B cell (primary cell): ENCODE data around the gene SLCO6A1. TPM values are rescaled to one million over a fixed set of nuclear protein-coding genes. Genes with fewer than 3 reads are reported as not detected.

Experiments used
- ATAC-seq: fragments of 200-7000 bp; cut with Tn5 transposase; one replicate; pipeline ENCODE4 v1.10.0; 2021; ENCODE audit warnings: low read depth, mild to moderate bottlenecking, moderate number of reproducible peaks, moderate library complexity
- CTCF ChIA-PET: fragments of 350-600 bp; sonication (Branson Sonifier 250); formaldehyde crosslinking; loops from one replicate; lab custom pipeline; 2021; ENCODE audit warnings: antibody characterized with exemption, inconsistent platforms; lab: Charles Lee
- POLR2A ChIA-PET: fragments of 350-600 bp; sonication (Branson Sonifier 250); formaldehyde crosslinking; loops from one replicate; lab custom pipeline; 2021; ENCODE audit warnings: antibody characterized with exemption; lab: Charles Lee
- DNase-seq: peaks from one replicate; pipeline ENCODE4 v3.0.0; 2013
- H2AFZ ChIP-seq: 2 replicates; pipeline ENCODE4 v1.6.1; 2012; ENCODE audit warnings: mild to moderate bottlenecking, low read depth, low read length; ENCODE audit not compliant: insufficient read depth, poor library complexity, severe bottlenecking
- H3K27ac ChIP-seq, 2 donors: 1 replicate in 1 of 2; 2 replicates in 1 of 2; pipeline ENCODE4 v1.5.1; 2012 to 2013; ENCODE audit warnings: low read length in 2 of 2, mild to moderate bottlenecking in 2 of 2, moderate library complexity in 1 of 2
- H3K27me3 ChIP-seq, 4 experiments: fragments of 200-600 bp in 1 of 4; sonication (generic) in 1 of 4; replicated peaks in 1 of 4; 1 replicate in 2 of 4; 2 replicates in 2 of 4; pipeline versions ENCODE4 v1.6.1 to v1.7.0; 2013 to 2016; ENCODE audit warnings: low read length in 3 of 4, mild to moderate bottlenecking in 2 of 4, mixed read lengths in 1 of 4, moderate library complexity in 1 of 4; ENCODE audit not compliant: insufficient read depth in 4 of 4, control insufficient read depth in 3 of 4; ENCODE audit errors: control extremely low read depth in 1 of 4
- H3K36me3 ChIP-seq, 2 experiments: replicated peaks in 1 of 2; 1 replicate in 1 of 2; 2 replicates in 1 of 2; pipeline versions ENCODE4 v1.6.1 to v1.7.1; 2013; ENCODE audit warnings: low read length in 1 of 2; ENCODE audit not compliant: insufficient read depth in 2 of 2, control insufficient read depth in 1 of 2; ENCODE audit errors: control extremely low read depth in 1 of 2, extremely low read depth in 1 of 2
- H3K4me1 ChIP-seq, 2 donors: fragments of 200-600 bp in 1 of 2; sonication (generic) in 1 of 2; 1 replicate in 1 of 2; 2 replicates in 1 of 2; pipeline versions ENCODE4 v1.5.1 to v1.6.1; 2013 to 2017; ENCODE audit warnings: low read length in 2 of 2; ENCODE audit not compliant: control insufficient read depth in 2 of 2, insufficient read depth in 2 of 2
- H3K4me2 ChIP-seq: replicated peaks from 2 replicates; pipeline ENCODE3; 2012; ENCODE audit warnings: mild to moderate bottlenecking, low read depth, low read length; ENCODE audit not compliant: poor library complexity, severe bottlenecking
- H3K4me3 ChIP-seq, 5 experiments: fragments of 200-600 bp in 1 of 5; sonication (generic) in 1 of 5; 1 replicate in 3 of 5; 2 replicates in 2 of 5; pipeline versions ENCODE4 v1.5.1 to v1.7.0; 2011 to 2016; ENCODE audit warnings: low read length in 4 of 5, mild to moderate bottlenecking in 4 of 5, low read depth in 2 of 5, control low read depth in 1 of 5, moderate library complexity in 1 of 5; ENCODE audit not compliant: insufficient read depth in 1 of 5; ENCODE audit errors: control extremely low read depth in 1 of 5, extremely low read depth in 1 of 5
- H3K79me2 ChIP-seq: fragments of 200-600 bp; sonication (generic); one replicate; pipeline ENCODE4 v1.6.0; 2016; ENCODE audit warnings: low read length; ENCODE audit not compliant: control insufficient read depth, insufficient read depth
- H3K9ac ChIP-seq: fragments of 200-600 bp; sonication (generic); 2 replicates; pipeline ENCODE4 v1.6.1; 2017; ENCODE audit warnings: mild to moderate bottlenecking, low read length, moderate library complexity
- H3K9me3 ChIP-seq, 3 donors: one replicate each; pipeline versions ENCODE4 v1.6.1 to v1.7.1; 2013; ENCODE audit warnings: low read length in 2 of 3; ENCODE audit not compliant: control insufficient read depth in 2 of 3, insufficient read depth in 1 of 3; ENCODE audit errors: control extremely low read depth in 1 of 3
- H4K20me1 ChIP-seq: 2 replicates; pipeline ENCODE4 v1.6.0; 2012; ENCODE audit warnings: mild to moderate bottlenecking, low read length; ENCODE audit not compliant: insufficient read depth, control insufficient read depth, poor library complexity, severe bottlenecking
- H3K27ac Mint-ChIP-seq: one replicate; pipeline ENCODE4 v1.8.0; 2021; ENCODE audit warnings: mixed read lengths
- H3K27me3 Mint-ChIP-seq: one replicate; pipeline ENCODE4 v1.8.0; 2021; ENCODE audit warnings: mixed read lengths
- H3K4me1 Mint-ChIP-seq: one replicate; pipeline ENCODE4 v1.8.0; 2021; ENCODE audit warnings: mixed read lengths
- H3K4me3 Mint-ChIP-seq: one replicate; pipeline ENCODE4 v1.8.0; 2021; ENCODE audit warnings: mixed read lengths
- H3K9me3 Mint-ChIP-seq: one replicate; pipeline ENCODE4 v1.8.0; 2022; ENCODE audit warnings: mixed read lengths; ENCODE audit not compliant: insufficient read depth
- EZH2 ChIP-seq: IDR thresholded peaks from 2 replicates; pipeline ENCODE4 v1.6.1; 2012; ENCODE audit warnings: borderline replicate concordance, low read depth, mild to moderate bottlenecking, moderate library complexity, low read length; ENCODE audit not compliant: insufficient read depth, poor library complexity, severe bottlenecking
- WGBS: methylation state at CpG from one replicate; pipeline ENCODE4 v1.1.5; 2013; ENCODE audit warnings: missing lambda C conversion rate; ENCODE audit not compliant: insufficient coverage; 5-methylcytosine and 5-hydroxymethylcytosine counted together
- intact Hi-C: fragments of 100-400 bp; cut with micrococcal nuclease; formaldehyde crosslinking; loops from one replicate; pipeline ENCODE4 v1.10.0; 2022
- polyA plus RNA-seq: library from polyadenylated mRNA; depleted of rRNA; stranded (reverse); fragments of >200 nt; gene quantifications from 2 replicates; pipeline ENCODE4 v1.2.3, GENCODE V29; 2012
- total RNA-seq, 2 donors: library from RNA; stranded (reverse); fragments of 120-200 nt in 1 of 2; gene quantifications; 1 replicate in 1 of 2; 2 replicates in 1 of 2; pipeline versions ENCODE4 v1.2.3 to v1.2.4, GENCODE V29; 2013 to 2022
- TF ChIP-seq, protein P1 (sequence below): fragments of 200-600 bp; IDR thresholded peaks from one replicate; pipeline ENCODE4 v1.8.0; 2022; ENCODE audit warnings: antibody characterized with exemption, mild to moderate bottlenecking

Gene SLCO6A1
- total and polyA plus RNA-seq, 2 donors (not counting 1 experiment from before 2014, with no cell fraction given), result not detected

DNA sequence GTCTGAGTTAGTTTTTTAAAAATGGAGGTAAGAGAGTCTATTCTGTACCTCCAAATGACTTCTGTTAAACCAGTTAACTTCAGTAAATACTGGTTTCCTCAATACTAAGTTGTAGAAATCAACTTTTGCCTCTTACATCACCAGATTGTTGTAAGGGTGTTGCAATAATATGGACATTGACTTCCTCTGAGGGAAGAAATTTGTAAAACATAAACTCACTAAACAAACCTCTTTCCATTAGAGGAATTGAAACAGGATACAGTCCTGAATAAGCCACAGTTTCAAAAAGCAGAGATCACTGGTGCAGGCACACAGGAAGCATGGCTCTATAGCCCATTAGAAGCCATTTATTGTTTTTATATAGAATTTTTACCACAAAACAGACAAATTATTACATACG lies 32.7 kb upstream of the SLCO6A1 start:
- Histone ChIP-seq H3K27ac (no peak overlapping the region), H3K27me3 (no peaks in the 10 kb centered on the region), H3K4me2 (peak overlapping the region; percentile 31), H3K4me1 (peaks cover 0 to 7% of the 10 kb centered on the region in 2 donors), H2AFZ (no peak overlapping the region), H3K36me3 (no peaks in the 10 kb centered on the region), H3K9ac (no peak overlapping the region), H3K9me3 (no peaks in the 10 kb centered on the region), H3K79me2 (no peaks in the 10 kb centered on the region), H3K4me3 (no peak overlapping the region), H4K20me1 (no peaks in the 10 kb centered on the region)
- no CpG with 5 or more reads among the region's 1 CpG for WGBS
- no peaks in the 10 kb centered on the region for H3K27me3 Mint-ChIP-seq
- TF ChIP-seq, protein P1, sequence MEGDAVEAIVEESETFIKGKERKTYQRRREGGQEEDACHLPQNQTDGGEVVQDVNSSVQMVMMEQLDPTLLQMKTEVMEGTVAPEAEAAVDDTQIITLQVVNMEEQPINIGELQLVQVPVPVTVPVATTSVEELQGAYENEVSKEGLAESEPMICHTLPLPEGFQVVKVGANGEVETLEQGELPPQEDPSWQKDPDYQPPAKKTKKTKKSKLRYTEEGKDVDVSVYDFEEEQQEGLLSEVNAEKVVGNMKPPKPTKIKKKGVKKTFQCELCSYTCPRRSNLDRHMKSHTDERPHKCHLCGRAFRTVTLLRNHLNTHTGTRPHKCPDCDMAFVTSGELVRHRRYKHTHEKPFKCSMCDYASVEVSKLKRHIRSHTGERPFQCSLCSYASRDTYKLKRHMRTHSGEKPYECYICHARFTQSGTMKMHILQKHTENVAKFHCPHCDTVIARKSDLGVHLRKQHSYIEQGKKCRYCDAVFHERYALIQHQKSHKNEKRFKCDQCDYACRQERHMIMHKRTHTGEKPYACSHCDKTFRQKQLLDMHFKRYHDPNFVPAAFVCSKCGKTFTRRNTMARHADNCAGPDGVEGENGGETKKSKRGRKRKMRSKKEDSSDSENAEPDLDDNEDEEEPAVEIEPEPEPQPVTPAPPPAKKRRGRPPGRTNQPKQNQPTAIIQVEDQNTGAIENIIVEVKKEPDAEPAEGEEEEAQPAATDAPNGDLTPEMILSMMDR, result no peak
- ATAC-seq (no peak), DNase-seq (no peak)
- no peak overlapping the region for H3K4me3 Mint-ChIP-seq
- no peak overlapping the region for H3K27ac Mint-ChIP-seq
- ChIA-PET POLR2A (no interaction called here), CTCF (no interaction called here)
- intact Hi-C loops, result no loop called here
- no peaks in the 10 kb centered on the region for H3K9me3 Mint-ChIP-seq
- peaks cover 6% of the 10 kb centered on the region for H3K4me1 Mint-ChIP-seq

DNA sequence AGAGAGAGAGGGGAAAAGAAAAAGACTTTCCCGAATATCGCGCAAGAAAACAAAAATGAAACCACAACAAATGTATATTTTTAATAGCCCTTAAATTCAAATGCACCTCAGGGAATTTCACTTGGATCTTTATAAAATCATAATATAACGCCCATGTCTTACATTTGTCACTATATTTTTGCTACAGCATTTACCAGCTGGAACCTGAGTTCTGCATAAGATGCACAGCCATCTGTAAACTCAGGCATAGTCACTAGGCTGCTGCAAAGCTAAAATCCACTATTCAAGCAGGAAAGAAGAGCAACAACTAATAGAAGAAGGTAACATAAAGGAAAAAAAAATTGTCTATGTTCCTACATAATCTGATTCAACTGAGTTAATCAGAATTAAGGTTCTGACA lies 30.6 kb upstream of the SLCO6A1 start:
- no peaks in the 10 kb centered on the region for H3K27me3 ChIP-seq
- no peaks in the 10 kb centered on the region for H3K9me3 ChIP-seq
- no peak overlapping the region for H3K4me2 ChIP-seq
- no peak overlapping the region for H3K4me3 Mint-ChIP-seq
- H3K4me1 Mint-ChIP-seq, result peaks cover 7% of the 10 kb centered on the region
- H3K27me3 Mint-ChIP-seq, result no peaks in the 10 kb centered on the region
- no peak overlapping the region for H2AFZ ChIP-seq
- no peak overlapping the region for H3K4me3 ChIP-seq
- no peak for TF ChIP-seq EZH2
- TF ChIP-seq, protein P1, result no peak
- H4K20me1 ChIP-seq, result no peaks in the 10 kb centered on the region
- CTCF ChIA-PET, result no interaction called here
- peaks cover 0 to 7% of the 10 kb centered on the region in 2 donors for H3K4me1 ChIP-seq
- no peak overlapping the region for H3K27ac ChIP-seq
- POLR2A ChIA-PET, result no interaction called here
- intact Hi-C loops, result no loop called here
- H3K27ac Mint-ChIP-seq, result no peak overlapping the region
- ATAC-seq (no peak), DNase-seq (no peak)
- no peak overlapping the region for H3K9ac ChIP-seq
- no peaks in the 10 kb centered on the region for H3K79me2 ChIP-seq
- WGBS, result no CpG with 5 or more reads among the region's 4 CpGs
- peaks cover under 1% of the 10 kb centered on the region for H3K9me3 Mint-ChIP-seq
- H3K36me3 ChIP-seq, result no peaks in the 10 kb centered on the region
